HEK293T (cell line): ENCODE data around the gene NFAT5.

ENCODE experiments used
- BHLHE40 ChIP-seq: fragments of 450-650 bp; IDR thresholded peaks from 2 replicates; pipeline ENCODE4 v1.6.1; 2016; ENCODE audit warnings: mild to moderate bottlenecking, moderate library complexity, borderline replicate concordance
- CTBP1 ChIP-seq: fragments of 450-650 bp; IDR thresholded peaks from 2 replicates; pipeline ENCODE4 v1.6.1; 2016; ENCODE audit warnings: borderline replicate concordance
- ELF4 ChIP-seq: fragments of 450-650 bp; IDR thresholded peaks from 2 replicates; pipeline ENCODE4 v1.6.1; 2017; ENCODE audit warnings: antibody characterized with exemption
- FOXA1 ChIP-seq: fragments of 450-650 bp; IDR thresholded peaks from 2 replicates; pipeline ENCODE4 v1.6.1; 2016; ENCODE audit warnings: mild to moderate bottlenecking
- FOXK2 ChIP-seq: fragments of 450-650 bp; IDR thresholded peaks from 2 replicates; pipeline ENCODE4 v1.6.1; 2016; ENCODE audit warnings: mild to moderate bottlenecking
- FOXM1 ChIP-seq: fragments of 450-650 bp; IDR thresholded peaks from 2 replicates; pipeline ENCODE4 v1.6.1; 2017; ENCODE audit warnings: mild to moderate bottlenecking, borderline replicate concordance
- NFRKB ChIP-seq: fragments of 450-650 bp; IDR thresholded peaks from 2 replicates; pipeline ENCODE4 v1.6.1; 2016; ENCODE audit warnings: mild to moderate bottlenecking, moderate library complexity
- SP1 ChIP-seq: fragments of 450-650 bp; IDR thresholded peaks from 2 replicates; pipeline ENCODE4 v1.6.1; 2017
- SUZ12 ChIP-seq: fragments of 450-650 bp; IDR thresholded peaks from 2 replicates; pipeline ENCODE4 v1.6.1; 2016; ENCODE audit warnings: mild to moderate bottlenecking
- TF ChIP-seq, protein P1 (sequence below): fragments of 450-650 bp; IDR thresholded peaks from 2 replicates; pipeline ENCODE4 v1.6.1; 2016

DNA sequence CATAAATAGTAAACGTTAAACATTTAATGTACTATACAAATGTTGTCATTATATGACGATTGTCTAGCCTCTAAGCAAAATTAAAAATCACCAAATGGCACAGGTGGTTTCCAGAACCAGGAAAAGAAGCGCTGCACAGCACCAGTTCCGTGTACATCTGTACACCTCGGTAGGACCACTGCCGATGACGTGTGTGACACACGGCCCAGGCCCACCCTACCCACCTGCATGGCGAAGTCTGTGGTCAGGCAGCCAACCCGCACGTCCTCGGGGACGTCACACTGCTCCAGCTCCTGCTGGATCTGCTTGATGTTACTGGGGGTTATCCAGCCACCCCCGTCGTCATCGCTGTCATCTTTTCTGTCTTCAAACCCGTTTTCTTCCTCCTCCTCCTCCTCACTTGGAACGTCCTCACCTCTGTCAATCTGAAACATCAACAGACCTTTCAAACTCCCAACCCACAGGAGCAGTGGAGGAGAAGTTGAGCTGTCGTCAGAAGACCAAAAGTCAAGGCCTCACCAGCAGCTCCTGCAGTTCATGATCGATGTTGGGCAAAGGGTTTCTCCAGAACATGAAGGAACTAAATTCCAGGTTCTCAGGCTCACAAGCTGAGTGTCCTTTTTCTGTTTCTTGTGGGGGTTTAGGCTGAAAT is 183.1 kb downstream of the NFAT5 start:
- no peak for TF ChIP-seq BHLHE40
- TF ChIP-seq, protein P1, sequence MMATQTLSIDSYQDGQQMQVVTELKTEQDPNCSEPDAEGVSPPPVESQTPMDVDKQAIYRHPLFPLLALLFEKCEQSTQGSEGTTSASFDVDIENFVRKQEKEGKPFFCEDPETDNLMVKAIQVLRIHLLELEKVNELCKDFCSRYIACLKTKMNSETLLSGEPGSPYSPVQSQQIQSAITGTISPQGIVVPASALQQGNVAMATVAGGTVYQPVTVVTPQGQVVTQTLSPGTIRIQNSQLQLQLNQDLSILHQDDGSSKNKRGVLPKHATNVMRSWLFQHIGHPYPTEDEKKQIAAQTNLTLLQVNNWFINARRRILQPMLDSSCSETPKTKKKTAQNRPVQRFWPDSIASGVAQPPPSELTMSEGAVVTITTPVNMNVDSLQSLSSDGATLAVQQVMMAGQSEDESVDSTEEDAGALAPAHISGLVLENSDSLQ = no peak
- TF ChIP-seq ELF4 = no peak
- TF ChIP-seq CTBP1 = no peak
- TF ChIP-seq SUZ12 = no peak
- no peak for TF ChIP-seq FOXK2
- TF ChIP-seq SP1 = no peak
- TF ChIP-seq FOXA1 = no peak
- TF ChIP-seq FOXM1 = no peak
- no peak for TF ChIP-seq NFRKB
